ENCODE measurements around the gene RBX1. TPM values are rescaled to one million over a fixed set of nuclear protein-coding genes. Genes with fewer than 3 reads are reported as not detected.

The RBX1 gene
- total and polyA plus RNA-seq, 2 of the 4 experiments (the other 2 are of a cell fraction), result 72.4 to 84.5 TPM

- Histone ChIP-seq H3K79me1 (ENCODE audit: low read depth in 1 of 2, low read length in 2 of 2) (peaks cover 34 to 54% of the 10 kb centered on the region in 2 experiments), H2BK20ac (ENCODE audit: low read depth, low read length) (no peak overlapping the region), H3K9me3 (ENCODE audit: control insufficient read depth, insufficient read depth, low read length) (no peaks in the 10 kb centered on the region), H2AK5ac (ENCODE audit: low read depth, low read length) (no peak overlapping the region), H3K9ac (ENCODE audit: low read depth, low read length) (no peak overlapping the region), H3K56ac (ENCODE audit: extremely low read depth, insufficient read depth, low read length) (no peak overlapping the region), H2AK9ac (replicated peaks; ENCODE audit: low read depth, low read length, poor library complexity) (no peak overlapping the region), H3K4me3 (ENCODE audit: insufficient read depth, low read depth, low read length) (no peak overlapping the region), H3K4me1 (ENCODE audit: control insufficient read depth, insufficient read depth, low read length) (peaks cover 2% of the 10 kb centered on the region; the same call in 1 of the 2 replicates), H4K20me1 (ENCODE audit: insufficient read depth, low read length) (peaks cover 8% of the 10 kb centered on the region), H3K27ac (ENCODE audit: insufficient read depth, low read length) (no peak overlapping the region), H3K4ac (ENCODE audit: low read depth, low read length) (no peak overlapping the region), H3K36me3 (ENCODE audit: control insufficient read depth, insufficient read depth, low read length) (peaks cover 36% of the 10 kb centered on the region), H4K91ac (ENCODE audit: insufficient read depth, low read depth, low read length) (no peak overlapping the region), H3K27me3 (ENCODE audit: control insufficient read depth, insufficient read depth, low read length) (no peaks in the 10 kb centered on the region), H3K4me2 (ENCODE audit: low read depth, low read length) (no peak overlapping the region), H4K8ac (ENCODE audit: low read depth in 2 of 2, low read length in 2 of 2) (no peak overlapping the region), H2BK5ac (ENCODE audit: low read depth, low read length, poor library complexity, severe bottlenecking) (no peak overlapping the region), H4K5ac (ENCODE audit: low read depth, low read length) (no peak overlapping the region), H2BK120ac (ENCODE audit: low read depth, low read length) (no peak overlapping the region), H2AFZ (replicated peaks; ENCODE audit: low read length, poor library complexity) (no peak overlapping the region), H3K9me1 (ENCODE audit: insufficient read depth, low read length) (peaks cover 3% of the 10 kb centered on the region), H3K18ac (ENCODE audit: low read depth, low read length) (no peak overlapping the region), H3K14ac (replicated peaks; ENCODE audit: low read depth, low read length) (no peak overlapping the region), H2BK15ac (ENCODE audit: low read depth, low read length) (no peak overlapping the region), H3K23ac (ENCODE audit: low read depth, low read length) (no peak overlapping the region)
- intact Hi-C loops (cut with micrococcal nuclease), result no loop called here
- in situ Hi-C loops (cut with MboI; ENCODE audit: low sequenced_read_pairs), result loop anchor here (10.0 kb wide), 1 partner anchor 127 kb away; no protein-coding TSS in a partner anchor
- BruUV-seq (replicated peaks), result no TSS peak
- ChIA-PET POLR2A (ENCODE audit: unreplicated experiment) (no interaction called here), CTCF (no interaction called here)
- dilution Hi-C loops (cut with HindIII; ENCODE audit: low sequenced_read_pairs, unreplicated experiment), result no loop called here
- TF ChIP-seq ELK1 (IDR thresholded peaks at IDR 0.05; ENCODE audit: borderline replicate concordance, low read depth, low read length) (no peak), RFX5 (IDR thresholded peaks at IDR 0.05; ENCODE audit: low read depth, low read length) (no peak), RAD21 (IDR thresholded peaks at IDR 0.05; ENCODE audit: low read length) (no peak), CEBPB (IDR thresholded peaks at IDR 0.05; ENCODE audit: low read depth, low read length) (no peak), BHLHE40 (IDR thresholded peaks at IDR 0.05; ENCODE audit: low read depth, low read length) (no peak), CHD1 (IDR thresholded peaks at IDR 0.05; ENCODE audit: low read depth, low read length) (no peak), MXI1 (IDR thresholded peaks at IDR 0.05; ENCODE audit: borderline replicate concordance, low read depth, low read length) (no peak), SMC3 (IDR thresholded peaks at IDR 0.05; ENCODE audit: low read depth, low read length) (no peak), MAZ (IDR thresholded peaks at IDR 0.05; ENCODE audit: borderline replicate concordance, low read depth, low read length) (no peak), FOS (IDR thresholded peaks at IDR 0.05; ENCODE audit: low read depth, low read length) (no peak), USF2 (IDR thresholded peaks at IDR 0.05; ENCODE audit: low read depth, low read length) (no peak), MAFK (IDR thresholded peaks at IDR 0.05; ENCODE audit: low read depth, low read length) (no peak), CTCF (conservative IDR thresholded peaks at IDR 0.05; ENCODE audit: low read depth, low read length) (no peak), POLR2A (IDR thresholded peaks at IDR 0.05; ENCODE audit: low read depth, low read length) (no peak), RCOR1 (IDR thresholded peaks at IDR 0.05; ENCODE audit: insufficient replicate concordance, low read length) (no peak)
- no peak for ATAC-seq (ENCODE audit: low read depth)
- no peak for DNase-seq
- WGBS, 2 experiments (ENCODE audit: extremely low coverage in 2 of 2, insufficient read length in 1 of 2), result no CpG with 5 or more reads among the region's 2 CpGs
Observed at GRCh38 chr22:40958299-40958698, 7.1 kb downstream of the RBX1 start.

All from IMR-90 (cell line).